ENCODE results near the gene ADAMTS3. TPM values are rescaled to one million over a fixed set of nuclear protein-coding genes. Genes with fewer than 3 reads are reported as not detected.

The ADAMTS3 gene
- total and polyA plus RNA-seq, 8 donors = 0.13 to 6.8 (median 0.24) TPM; not detected in 2

GRCh38 chr4:72505314-72505744, 63.7 kb downstream of the ADAMTS3 start:
- no peak overlapping the region for H3K27ac ChIP-seq
- WGBS, 5 donors = 2 to 12% (median 7%) methylated on average over 3 of the region's 3 CpGs
- H3K4me3 ChIP-seq = no peak overlapping the region
- intact Hi-C loops (cut with DNase I; ENCODE audit: low total_unique reads) = no loop called here
- no peaks in the 10 kb centered on the region for H3K4me1 ChIP-seq
- no peaks in the 10 kb centered on the region for H3K27me3 ChIP-seq
- H3K9me3 ChIP-seq = peaks cover 0 to 10% (median 5%) of the 10 kb centered on the region in 4 donors
- H3K36me3 ChIP-seq = no peaks in the 10 kb centered on the region
- peak in 1 of 2 donors; percentile 47 for DNase-seq
- no peak for TF ChIP-seq POLR2A (IDR thresholded peaks at IDR 0.05)
- peak in 5 of 7 experiments; percentile 40 to 54 (median 49) for TF ChIP-seq CTCF (IDR thresholded peaks at IDR 0.05)

GRCh38 chr4:72500214-72500613, 68.8 kb downstream of the ADAMTS3 start:
- 61 to 77% (median 69%) methylated on average over 2 of the region's 2 CpGs for WGBS, 5 donors
- Histone ChIP-seq H3K4me3 (no peak overlapping the region), H3K27ac (no peak overlapping the region), H3K36me3 (no peaks in the 10 kb centered on the region), H3K9me3 (peaks cover 0 to 12% (median 8%) of the 10 kb centered on the region in 4 donors), H3K4me1 (no peaks in the 10 kb centered on the region), H3K27me3 (no peaks in the 10 kb centered on the region)
- no peak for TF ChIP-seq POLR2AphosphoS5 (IDR thresholded peaks at IDR 0.05)
- no peak for TF ChIP-seq CTCF (IDR thresholded peaks at IDR 0.05)
- no peak for TF ChIP-seq POLR2A (IDR thresholded peaks at IDR 0.05)
- no peak for TF ChIP-seq EP300 (IDR thresholded peaks at IDR 0.05)
- intact Hi-C loops (cut with DNase I; ENCODE audit: low total_unique reads) = no loop called here
- DNase-seq = no peak

GRCh38 chr4:72496119-72496518, 72.9 kb downstream of the ADAMTS3 start:
- WGBS, 5 donors = 21 to 51% (median 37%) methylated on average over 1 of the region's 1 CpG
- no peaks in the 10 kb centered on the region for H3K4me1 ChIP-seq
- no peaks in the 10 kb centered on the region for H3K36me3 ChIP-seq
- TF ChIP-seq CTCF (IDR thresholded peaks at IDR 0.05) (no peak), POLR2A (IDR thresholded peaks at IDR 0.05) (no peak), EP300 (IDR thresholded peaks at IDR 0.05) (no peak), POLR2AphosphoS5 (IDR thresholded peaks at IDR 0.05) (no peak)
- no peak overlapping the region for H3K27ac ChIP-seq
- intact Hi-C loops (cut with DNase I; ENCODE audit: low total_unique reads) = no loop called here
- DNase-seq = no peak
- no peak overlapping the region for H3K4me3 ChIP-seq
- H3K27me3 ChIP-seq = no peaks in the 10 kb centered on the region
- H3K9me3 ChIP-seq = peaks cover 0 to 18% (median 14%) of the 10 kb centered on the region in 4 donors

- Histone ChIP-seq H3K4me1 (no peaks in the 10 kb centered on the region), H3K27ac (no peak overlapping the region), H3K36me3 (no peaks in the 10 kb centered on the region), H3K9me3 (peaks cover 0 to 6% (median 6%) of the 10 kb centered on the region in 4 donors), H3K27me3 (no peaks in the 10 kb centered on the region), H3K4me3 (no peak overlapping the region)
- TF ChIP-seq POLR2A (IDR thresholded peaks at IDR 0.05) (no peak), CTCF (IDR thresholded peaks at IDR 0.05) (no peak), EP300 (IDR thresholded peaks at IDR 0.05) (no peak)
- DNase-seq = no peak
- intact Hi-C loops (cut with DNase I; ENCODE audit: low total_unique reads) = no loop called here
Observed at GRCh38 chr4:72494156-72494555, 74.9 kb downstream of the ADAMTS3 start.

Measured in stomach (tissue), 9 donors.